Adipose tissue (tissue), 3 donors: Measurements from ENCODE around the gene FNDC1. TPM values are rescaled to one million over a fixed set of nuclear protein-coding genes. Genes with fewer than 3 reads are reported as not detected.

Experiments
- H3K27ac ChIP-seq: one replicate; pipeline ENCODE4 v1.5.1; 2013; ENCODE audit warnings: low read depth, low read length
- WGBS, 3 donors: extraction: QIAGEN DNeasy Blood & Tissue Kit; methylation state at CpG; one replicate each; pipeline ENCODE4 v1.1.7; 2013; 5-methylcytosine and 5-hydroxymethylcytosine counted together
- polyA plus RNA-seq, 3 donors: library from polyadenylated mRNA; stranded (reverse); fragments of 200-250 nt; gene quantifications; one replicate each; pipeline ENCODE4 v1.2.3, GENCODE V29; 2013
- donor health status: healthy with polysubstance abuse.
- donor health status: Bipolar disorder and iron deficiency.
- donor health status: healthy.

Gene FNDC1
- polyA plus RNA-seq, 3 donors = 0.18 to 0.43 TPM; not detected in 1

DNA sequence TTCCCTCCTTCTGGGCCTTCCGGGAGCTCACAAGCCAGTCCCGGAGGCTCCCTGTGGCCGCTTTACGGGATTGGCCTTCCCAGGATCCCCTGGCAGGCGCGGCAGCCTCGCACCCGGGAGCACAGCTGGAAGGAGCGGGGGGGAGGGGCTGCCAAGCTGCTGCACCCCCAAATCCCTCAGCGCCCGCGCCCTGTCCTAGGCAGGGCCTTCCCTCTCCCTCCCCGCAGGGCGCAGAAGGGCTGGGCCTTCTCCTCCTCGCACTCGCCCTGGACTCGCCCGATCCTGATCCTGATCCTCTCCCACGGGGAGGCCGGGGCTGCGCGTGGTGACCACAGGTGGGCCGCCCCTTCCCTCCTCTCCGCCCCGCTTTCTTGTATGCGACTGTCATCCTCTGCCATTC lies 146.4 kb downstream of the FNDC1 start:
- 83 to 95% (median 89%) methylated on average over 20 to 26 of the region's 26 CpGs for WGBS, 3 donors
- H3K27ac ChIP-seq = no peak overlapping the region

DNA sequence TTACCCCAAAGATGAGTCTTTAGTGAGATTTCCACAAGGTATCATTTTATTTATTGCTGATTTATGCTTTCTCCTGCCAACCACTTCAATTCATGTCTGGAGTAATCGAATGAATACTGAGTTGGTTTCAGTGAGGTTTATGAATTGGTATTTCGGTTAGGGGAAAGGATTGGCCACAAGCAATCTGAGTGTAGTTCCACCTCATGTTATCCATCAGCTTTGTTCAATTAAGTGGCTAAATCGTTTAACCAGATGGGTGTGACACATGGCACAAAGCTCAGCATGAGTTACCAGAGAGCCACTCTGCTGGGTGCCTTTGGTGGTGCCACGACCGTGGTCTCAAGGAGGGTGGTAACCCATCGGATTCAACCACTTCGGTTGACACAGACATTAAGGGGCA lies 148.2 kb downstream of the FNDC1 start:
- H3K27ac ChIP-seq = no peak overlapping the region
- WGBS, 3 donors = 83 to 94% (median 87%) methylated on average over 7 of the region's 7 CpGs

DNA sequence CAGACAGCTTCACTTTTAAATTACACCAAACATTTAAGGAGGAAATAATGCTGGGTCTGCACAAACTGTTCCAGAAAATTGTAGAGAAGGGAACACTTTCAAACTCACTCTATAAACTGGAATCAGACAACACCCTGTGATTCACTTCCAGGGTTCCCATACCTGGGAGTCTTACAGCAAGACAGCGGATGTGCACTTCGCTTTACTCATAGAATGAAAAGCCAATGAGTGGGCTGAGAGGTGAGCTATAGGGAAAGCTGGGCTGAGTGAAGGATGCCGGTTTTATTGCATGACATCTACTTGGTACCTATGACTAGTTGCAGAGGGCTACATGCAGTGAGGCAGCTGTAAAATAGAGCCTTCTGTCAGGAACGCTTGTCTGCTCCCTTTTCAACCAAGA lies 152.1 kb downstream of the FNDC1 start:
- H3K27ac ChIP-seq = no peak overlapping the region
- WGBS, 3 donors = 86 to 91% (median 89%) methylated on average over 4 of the region's 4 CpGs

Other genes with a start within 250 kb of the FNDC1 start
- gene RSPH3, start 169.2 kb upstream of the FNDC1 start, polyA plus RNA-seq = 1 to 10 TPM; 2.6 to 2.9 (median 2.8) TPM
- 1 to 10 TPM in 2 of 3 donors, under 1 TPM in 1; 0.43 to 2.1 (median 2.1) TPM for gene TAGAP, start 124.4 kb upstream of the FNDC1 start, polyA plus RNA-seq